Measurements from ENCODE around the gene NF2.

NF2 gene

DNA sequence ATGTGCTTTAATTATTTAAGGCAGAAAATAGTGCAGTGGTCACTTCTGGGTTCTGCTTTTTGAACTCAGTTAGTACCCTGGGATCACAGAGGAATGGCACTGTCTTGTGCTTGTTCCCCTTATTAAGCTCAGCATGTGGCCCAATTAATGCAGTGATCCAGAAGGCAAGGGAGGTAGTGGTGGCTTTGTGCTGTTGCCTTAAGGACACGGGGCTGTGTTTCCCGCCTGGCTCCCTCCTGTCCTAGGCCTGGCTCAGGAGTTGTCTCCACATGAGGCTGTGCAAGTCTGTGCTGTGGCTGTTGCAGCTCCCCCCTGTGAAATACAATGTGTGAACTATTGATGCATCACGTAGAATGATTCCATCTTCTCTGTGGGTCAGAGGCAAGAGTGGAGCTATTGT, 67.2 kb downstream of the NF2 start:
- no peak for DNase-seq

DNA sequence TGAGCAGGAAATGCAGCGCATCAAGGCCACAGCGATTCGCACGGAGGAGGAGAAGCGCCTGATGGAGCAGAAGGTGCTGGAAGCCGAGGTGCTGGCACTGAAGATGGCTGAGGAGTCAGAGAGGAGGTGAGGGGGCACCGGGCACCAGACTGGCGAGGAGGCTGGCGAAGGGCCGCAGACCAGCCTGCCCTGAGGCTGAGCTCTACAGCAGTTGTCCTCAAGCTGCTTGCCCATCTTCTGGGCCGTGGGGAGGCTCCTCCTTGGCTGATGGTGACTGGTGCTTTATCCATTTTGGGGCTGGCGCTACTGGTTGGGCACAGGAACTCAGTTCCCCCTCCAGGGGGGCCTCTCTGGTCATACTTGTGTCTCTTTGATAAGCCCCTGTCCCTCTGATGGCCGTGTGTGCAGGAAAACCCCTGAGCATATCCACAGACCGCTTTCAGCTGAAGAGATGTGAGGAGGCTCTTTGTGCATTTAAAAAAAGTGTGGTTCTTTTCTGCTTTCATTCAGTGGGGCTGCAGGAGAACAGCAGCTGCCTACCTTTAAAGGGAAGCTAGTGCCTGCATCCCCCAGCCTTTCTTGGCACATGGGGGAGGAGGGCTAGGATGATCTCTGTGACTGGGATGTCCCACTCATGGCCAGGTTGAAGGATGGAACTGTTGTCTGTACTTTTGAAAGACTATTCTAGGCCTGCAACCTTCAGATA, 70.1 kb downstream of the NF2 start:
- DNase-seq: no peak

DNA sequence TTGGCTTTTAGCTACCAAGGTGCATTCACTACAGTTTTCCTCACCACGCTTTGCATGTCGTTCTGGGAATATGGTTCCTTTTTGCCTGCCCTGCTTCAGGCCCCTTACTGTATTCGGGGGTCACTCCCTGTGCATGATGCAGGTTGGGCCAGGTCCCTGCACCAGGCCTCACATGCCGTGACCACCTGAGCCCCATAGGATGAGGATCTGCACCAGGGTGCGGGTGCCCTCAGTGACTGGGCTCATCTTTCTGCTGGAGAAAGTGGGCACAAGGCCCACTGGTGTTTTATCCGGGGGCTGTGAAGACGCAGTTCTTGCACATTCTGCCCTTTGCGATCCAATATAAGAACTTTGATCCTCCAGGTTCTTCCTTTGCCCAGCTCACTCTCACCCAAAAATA, 70.7 kb downstream of the NF2 start:
- no peak for DNase-seq

DNA sequence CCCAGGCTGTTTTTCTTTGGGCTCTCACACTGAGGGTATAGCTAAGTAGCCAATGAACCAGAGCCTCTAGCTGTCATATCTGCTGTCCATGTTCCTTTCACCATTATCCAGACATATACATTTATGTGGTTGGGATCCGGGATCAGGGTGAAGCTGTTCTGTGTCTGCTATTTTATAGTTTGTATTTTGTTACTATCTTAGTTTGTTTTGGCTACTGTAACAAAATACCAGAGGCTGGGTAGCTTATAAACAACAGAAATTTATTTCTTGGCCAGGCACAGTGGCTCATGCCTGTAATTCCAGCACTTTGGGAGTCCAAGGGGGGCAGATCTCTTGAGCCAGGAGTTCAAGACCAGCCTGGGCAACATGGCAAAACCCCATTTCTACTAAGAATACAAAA, 75.9 kb downstream of the NF2 start:
- no peak for DNase-seq

DNA sequence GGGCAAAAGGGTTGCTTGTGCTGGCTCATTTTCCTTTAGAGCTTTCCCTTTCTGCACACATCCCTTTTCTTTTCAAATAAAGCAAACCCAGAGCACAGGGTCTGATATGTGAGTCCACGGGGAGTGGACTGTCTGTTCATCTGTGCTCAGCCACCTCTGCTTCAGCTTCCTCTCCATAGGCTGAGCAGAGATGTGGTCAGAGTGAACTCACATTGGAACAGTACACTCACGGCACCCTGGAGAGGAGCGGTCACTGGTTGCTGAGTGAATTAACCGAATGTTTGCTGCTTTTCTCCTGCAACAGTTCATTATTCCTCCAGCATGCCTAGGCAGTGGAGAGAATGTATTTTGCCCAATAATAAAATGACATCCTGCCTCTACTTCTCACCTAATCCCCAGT, 80.1 kb downstream of the NF2 start:
- DNase-seq: no peak

DNA sequence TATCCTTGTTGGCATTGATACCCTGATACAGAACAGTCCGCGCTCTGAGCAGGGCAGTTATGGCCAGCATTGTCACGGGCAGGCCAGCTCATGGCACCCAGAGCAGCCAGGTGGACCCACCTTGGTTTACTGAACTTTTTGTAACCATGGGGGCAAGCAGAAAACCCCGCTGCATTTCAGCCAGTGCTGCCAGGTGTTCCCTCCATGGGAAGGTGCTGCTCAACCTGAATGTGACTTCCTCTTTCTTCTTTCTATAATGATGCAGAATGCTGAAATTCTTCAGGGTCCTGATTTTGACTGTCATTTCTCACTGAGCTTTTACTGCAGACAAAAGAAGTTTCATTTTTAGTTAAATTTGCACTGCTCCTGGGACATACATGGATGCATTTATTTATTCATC, 80.8 kb downstream of the NF2 start:
- no peak for DNase-seq

DNA sequence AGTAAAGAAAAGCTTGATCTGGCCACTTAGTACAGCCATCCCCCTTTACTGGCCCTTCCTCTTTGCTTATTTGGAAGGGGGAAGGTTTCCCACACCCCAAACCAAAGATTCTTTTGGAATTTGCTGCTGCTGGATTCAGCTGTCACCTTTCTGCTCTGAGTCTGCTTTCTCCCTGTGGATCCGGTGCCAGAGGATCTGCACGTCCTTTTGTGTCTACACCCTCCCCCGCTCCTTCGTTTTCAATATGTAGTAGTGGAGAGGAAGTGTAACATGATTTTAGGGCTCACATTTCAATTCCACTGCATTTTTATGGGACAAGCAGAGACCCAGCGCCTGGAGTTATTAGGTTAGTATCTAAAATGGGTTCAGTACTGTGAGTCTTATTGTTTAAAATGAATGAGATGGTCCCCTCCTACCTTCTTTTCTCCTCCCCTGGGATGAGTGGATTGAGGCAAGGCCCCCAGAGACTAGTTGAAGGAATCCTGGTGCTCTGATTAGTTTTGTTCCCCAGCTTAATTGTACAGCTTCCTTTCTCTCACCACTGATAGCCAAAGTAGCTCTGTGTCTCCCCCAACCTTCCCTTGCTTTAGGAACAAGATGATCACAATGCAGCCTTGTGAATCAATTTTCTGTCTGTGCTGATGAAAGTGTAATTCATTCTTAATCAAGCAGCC, 85.9 kb downstream of the NF2 start:
- no peak for DNase-seq

DNA sequence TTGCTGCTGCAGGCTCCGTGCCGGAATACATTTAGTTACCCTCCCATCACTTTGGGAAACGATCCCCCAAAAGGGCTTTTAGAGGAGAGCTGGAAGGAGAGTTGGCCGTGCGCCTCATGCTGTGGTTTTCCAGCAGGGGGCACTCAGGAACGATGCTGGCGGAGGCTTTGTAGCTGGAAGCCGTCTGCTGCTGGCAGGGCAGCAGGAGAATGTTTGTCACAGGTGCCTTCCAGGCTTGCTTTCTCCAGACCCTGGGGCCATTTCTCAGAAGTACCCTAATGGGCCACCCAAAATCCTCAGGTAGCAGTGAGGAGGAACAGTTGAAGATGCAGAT, 86.4 kb downstream of the NF2 start:
- DNase-seq: no peak

DNA sequence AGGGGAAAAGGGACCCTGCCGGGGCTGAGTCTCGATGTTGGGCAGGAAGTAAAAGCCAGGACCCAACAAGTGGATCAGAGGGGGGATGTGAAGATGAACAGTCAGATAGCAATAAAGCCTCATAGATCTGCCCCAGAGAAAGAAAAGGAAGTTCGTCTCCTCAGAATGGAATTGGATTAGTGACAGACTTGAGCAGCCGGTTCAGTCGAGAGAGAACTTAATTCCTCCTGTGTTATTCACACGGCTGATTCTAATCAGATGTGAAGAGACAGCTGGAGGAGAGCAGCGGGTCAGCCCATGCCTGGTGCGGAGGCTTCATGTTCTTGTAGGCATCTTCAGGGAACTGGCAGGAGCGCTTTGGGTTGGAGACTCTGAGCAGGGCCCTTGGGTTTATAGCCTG, 87.0 kb downstream of the NF2 start:
- no peak for DNase-seq

DNA sequence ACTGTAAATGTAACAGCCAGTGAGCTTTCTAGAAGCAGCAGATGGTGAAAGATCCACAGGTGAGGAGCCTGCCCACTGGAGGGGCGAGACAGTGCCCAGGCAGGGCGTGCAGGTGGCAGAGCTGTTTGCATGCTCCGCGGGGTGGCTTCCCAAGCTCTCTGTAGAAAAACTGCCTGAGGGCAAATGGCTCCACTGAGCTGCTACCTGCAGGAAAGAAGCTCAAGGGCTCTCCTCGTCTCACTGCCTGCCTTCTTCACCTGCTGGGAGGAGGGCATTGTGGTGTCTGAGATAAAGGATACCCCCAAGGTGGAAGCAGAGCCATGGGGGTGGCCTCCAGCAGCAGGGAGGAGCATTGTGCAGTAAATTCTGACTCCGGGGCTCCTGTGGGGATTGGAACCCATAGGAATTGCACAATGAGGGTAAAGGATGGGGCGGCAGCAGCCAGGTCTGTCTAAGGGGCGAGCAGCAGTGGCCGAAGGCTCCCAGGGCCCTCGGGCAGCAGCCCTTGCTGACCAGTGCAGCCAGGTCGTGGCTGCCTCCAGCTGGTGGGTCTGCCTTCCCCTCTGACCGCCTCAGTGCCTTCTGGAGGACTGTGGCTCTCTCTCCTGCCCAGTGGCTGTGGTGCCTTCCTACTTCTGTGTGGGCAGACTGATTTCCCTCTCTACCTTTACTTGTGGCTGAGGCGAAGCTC, 88.3 kb downstream of the NF2 start:
- DNase-seq: no peak

DNA sequence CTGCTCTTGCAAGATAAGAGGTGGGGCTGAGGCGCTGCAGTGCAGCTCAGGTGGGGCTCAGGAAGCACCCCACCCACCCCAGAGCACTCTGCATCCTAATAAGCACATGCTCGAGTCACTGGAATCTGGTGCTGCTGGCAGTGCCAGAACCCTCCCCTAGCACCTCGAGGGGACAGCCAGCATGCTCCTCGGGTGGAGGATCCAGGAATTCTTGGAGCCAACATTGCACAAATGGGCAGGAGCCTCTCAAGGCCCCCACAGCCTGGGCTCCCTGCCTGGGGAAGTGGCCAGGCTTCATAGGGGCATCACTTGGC, 88.9 kb downstream of the NF2 start:
- DNase-seq: no peak

DNA sequence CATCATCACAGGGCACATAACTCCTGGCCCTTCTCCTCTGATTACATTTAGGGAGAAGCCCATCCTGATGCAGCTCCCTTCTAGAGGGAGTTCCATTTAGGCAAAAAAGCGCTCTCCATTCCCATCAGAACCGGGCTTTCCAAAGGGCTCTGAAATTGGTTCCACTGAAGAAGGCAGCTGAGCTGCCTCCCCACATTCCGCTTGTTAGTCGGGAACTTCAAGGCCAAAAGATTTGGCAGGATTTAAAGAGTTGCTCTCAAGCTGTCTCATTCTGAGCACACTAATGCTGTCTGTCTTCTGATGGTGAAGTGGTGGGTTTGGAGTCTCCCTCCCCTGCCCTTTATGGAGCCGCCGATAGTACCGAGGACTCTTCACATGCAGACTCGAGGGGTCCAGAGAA, 89.7 kb downstream of the NF2 start:
- DNase-seq: no peak

DNA sequence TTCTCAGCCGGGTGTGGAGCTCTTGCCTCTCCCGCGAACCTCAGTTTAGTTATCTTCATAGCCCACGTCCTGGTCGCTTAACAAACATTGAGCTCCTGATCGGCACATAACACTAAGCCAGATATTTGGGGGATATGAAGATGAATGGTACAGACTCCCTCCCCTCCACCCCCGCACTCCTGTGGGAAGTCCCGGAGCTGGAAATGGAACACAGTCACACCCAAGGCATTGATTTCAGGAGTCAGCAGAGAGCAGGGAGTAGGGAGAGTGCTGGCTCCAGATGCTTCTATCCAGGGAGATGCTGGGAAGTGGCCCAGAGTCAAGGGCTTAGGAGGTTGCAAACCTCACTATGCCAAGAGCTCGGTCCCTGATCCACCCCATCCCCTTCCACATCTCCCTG, 90.2 kb downstream of the NF2 start:
- DNase-seq: no peak

DNA sequence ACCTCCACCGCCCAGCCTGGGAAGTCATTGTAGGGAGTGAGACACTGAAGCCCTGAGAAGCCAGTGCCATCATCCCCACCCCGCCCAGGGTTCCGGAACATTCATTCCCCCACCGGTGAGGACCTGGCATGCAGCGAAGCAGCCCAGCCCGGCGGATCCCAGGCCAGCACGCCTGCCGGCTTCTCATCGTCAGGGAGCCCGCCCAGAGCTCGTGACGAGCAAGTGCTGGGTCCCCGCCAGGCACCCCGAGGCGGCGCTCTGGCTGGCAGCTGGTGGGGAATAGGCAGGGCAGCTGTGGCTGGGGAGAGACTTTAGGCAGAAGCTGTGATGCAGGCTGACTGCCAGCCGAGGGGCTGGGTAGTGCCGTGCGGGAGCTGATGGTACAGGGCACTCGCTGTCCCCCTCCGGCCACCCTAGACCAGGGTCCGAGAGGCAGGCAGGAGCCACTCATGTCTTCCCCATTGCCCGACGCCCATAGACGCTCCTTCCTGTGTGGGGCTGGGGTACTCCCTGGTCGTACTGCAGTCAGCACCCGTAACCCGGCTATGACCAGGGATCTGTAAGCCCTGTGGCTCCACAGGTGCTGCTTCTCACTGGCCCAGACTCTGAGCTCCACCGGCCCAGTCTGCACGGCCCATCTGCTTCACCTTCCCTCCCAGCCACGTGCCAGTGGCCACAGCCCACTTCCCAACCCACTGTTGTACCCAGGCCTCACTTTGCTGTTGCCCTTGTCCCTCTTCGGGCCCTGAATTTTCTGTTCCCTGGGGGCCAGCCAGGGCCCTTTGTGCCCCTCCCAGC, 91.9 kb downstream of the NF2 start:
- no peak for DNase-seq

DNA sequence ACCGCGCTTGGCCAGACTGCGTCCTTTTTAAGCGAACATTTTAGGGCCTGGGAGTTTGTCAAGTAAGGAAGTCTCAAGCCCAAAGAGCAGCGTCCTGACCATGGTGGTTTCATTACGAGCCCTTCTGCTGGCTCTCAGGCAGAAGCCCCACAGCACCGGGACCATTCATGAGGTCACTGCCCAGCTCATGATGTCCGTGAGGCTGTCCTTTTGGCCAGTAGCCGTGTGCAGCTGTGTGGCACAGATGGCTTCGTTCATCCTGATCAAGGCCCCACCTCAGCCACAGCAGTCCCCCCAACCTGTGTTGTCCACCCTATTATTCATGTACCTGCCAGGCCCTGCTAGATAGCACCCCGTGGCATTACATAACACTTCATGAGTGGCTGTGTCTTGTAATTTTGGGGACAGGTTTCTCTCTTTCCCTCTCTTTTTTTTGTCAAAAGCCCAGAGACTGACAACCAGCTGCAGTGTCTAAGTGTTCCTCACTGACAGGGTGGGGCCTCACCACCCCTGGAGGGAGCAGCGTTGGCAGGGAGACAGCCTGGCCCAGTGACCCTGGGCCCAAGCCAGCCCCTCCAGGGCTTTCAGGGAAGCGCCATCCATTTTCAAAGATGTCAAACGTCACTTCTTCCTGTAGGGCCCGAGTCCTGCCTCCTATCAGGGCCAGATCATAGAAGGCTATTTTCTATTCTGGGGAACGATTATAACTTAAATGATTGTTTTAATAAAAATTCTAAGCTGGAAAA, 94.6 kb downstream of the NF2 start:
- no peak for DNase-seq

DNA sequence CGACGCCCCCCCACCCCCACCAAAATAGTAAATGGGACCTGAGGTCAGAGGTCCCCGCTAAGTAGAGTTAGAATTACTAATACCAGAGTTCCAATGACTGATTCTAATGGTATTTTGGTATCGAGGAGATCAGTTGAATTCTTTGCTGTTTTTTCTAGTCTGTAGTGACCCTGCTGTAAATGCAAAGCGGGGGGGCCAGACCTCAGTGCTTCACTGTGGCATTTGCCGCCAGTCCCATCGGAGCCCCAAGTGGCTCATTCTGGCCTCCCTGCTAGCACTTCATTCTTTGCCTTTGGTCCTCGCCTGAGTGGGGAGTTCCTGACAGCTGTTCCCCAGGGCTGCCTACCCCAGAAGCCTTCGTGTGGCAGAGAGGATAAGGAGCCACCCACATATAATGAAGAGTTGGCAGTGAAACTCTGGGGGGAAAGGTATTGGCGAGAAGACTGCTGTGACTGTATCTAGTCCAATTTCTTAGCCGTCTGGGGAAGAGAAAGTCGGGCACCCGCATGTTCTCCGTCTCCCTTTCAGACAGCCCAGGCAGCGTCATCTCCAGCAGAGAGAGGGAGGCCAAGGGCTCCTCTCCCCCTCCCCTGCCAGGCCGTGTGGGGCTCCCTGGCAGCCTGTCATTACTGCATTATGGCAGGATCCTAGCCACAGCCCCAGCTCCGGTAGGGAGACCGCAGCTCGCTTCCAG, 96.9 kb downstream of the NF2 start:
- no peak for DNase-seq

DNA sequence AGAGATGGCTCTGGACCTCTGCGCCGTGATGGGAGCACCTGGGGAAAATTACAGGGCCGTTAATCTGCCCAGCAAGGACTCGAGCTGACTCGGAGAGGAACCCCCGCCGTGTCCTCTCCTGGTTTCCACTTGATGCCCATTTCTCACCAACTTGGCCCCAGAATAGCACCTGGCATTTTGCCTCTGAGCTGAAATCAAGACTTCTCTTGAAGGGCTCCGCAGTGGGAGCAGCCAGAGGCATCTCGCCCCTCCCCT, 97.4 kb downstream of the NF2 start:
- no peak for DNase-seq

DNA sequence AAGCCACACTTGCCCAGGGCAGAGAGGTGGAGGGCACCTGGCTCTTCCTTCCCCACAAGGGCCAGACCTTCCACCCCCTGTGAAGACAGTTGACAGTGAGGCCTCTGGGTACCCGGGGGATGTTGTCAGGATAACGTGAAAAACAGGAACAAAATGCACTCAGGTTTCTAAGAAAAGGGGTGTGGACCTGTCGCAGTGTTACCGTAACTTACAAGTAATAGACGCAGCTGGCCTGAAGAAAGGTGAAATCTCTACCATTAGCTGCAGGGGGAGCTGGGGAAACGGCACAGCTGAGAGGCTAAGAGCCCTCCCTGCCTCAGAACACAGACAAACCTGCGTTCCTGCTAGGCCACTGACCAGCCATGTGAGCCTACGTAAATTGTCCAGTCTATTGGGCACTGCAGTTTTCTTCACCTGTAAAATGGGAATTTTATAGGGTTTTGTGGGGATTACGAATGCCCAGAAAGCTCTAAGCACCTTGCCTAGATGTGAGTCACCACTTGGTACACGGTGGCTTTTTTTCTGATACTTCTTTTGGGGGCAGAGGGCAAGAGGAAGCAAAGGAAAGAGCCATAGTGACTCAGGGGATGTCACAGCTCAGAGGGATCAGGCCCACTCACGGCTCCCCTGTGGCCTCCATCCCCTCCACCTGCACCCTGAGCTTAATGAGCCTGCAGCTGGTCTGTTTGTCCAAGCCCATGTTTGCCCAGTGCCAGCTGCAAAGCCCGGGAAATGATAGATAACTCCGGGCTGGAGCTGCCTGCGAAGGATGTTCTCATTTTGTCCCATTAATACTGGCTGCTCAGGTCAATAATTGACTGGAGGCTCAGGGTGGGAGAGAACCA, 97.9 kb downstream of the NF2 start:
- no peak for DNase-seq

DNA sequence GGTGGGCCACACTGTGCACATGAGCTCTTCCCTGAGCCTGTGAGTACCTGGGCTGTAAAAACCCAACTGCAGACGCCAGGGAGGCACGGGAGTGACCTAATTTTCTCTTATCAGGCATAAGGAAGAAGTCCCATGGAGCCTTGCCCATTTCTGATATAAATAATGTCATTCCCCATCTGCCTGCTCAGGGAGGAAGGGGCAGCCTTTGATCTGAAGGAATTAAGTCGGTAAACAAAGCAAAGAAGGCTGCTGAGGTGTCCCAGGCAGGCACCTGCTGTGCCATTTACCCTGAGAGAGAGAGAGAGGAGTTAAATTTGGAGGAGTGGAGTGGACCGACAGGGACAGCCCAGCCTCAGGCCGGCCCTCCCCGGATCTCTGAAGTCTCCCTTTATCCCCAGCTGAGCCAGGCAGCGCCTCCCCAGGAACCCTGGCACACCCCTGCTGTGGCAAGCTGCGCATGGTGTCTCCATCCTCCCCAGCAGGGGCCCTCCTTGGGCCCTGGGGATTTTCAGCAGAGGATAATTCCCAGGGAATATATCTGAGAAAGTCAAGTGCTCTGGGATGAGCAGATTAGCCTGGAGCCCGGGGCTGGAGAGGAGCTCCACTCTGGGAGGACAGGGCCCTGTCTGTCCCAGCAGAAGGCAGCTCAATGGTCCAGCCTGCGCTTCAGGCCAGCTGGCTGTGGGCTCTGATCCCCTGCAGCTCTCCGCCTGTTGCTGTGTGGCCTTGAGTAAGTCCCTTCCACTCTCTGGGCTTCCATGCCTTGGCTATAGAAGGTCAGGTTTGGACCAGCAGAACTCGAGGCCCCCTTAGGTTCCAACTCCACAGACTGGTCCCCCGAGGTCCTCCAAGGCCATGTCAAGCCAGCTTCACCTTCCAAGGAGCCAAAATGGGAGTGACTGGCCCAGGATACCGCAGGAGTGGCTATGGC, 98.8 kb downstream of the NF2 start:
- no peak for DNase-seq

DNA sequence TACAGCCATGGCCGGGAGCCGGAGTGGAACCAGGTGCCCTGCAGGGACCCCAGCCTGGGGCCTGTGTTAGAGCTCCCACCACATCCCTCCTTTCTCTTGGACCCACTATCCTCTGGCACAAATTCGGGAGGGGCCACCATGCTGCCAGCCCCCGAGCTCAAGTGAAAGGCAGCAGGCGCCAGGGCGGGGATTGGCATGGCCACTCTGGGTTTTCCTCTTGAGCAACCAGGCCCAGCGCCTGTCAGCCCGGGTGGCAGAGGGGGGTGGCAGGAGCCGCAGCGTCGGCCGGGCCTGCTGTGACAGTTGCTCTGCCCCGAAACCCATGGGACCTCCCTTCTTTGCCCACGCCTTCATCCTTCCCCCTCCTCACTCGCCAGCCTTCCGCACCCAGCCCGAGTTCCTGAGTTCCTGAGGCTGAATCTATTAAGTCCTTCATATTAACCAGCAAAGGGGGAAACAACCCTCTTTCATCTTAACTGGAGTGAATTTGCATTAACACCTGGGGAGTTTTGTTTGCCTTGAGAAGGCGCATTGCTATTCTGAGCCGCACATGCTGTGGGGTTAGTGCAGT, 99.6 kb downstream of the NF2 start:
- DNase-seq: no peak

Data from effector CD8-positive, alpha-beta T cell (primary cell).